GM18505 (cell line): ENCODE results near the gene GNG4.
"Not testable (repeated sequence)": the region's sequence is repeated elsewhere in the genome, so short reads cannot be mapped to it uniquely, and the experiment has no call there.

Experiments used
- ATAC-seq: cut with Tn5 transposase; IDR thresholded peaks from one replicate; pipeline ENCODE4 v1.9.1; 2021; ENCODE audit not compliant: unreplicated experiment
- POLR2A ChIP-seq: IDR thresholded peaks from 4 replicates; pipeline ENCODE4 v1.6.1; 2011; ENCODE audit warnings: borderline replicate concordance; ENCODE audit not compliant: insufficient read depth, insufficient read length; ENCODE audit errors: extremely low read depth

Gene GNG4

DNA sequence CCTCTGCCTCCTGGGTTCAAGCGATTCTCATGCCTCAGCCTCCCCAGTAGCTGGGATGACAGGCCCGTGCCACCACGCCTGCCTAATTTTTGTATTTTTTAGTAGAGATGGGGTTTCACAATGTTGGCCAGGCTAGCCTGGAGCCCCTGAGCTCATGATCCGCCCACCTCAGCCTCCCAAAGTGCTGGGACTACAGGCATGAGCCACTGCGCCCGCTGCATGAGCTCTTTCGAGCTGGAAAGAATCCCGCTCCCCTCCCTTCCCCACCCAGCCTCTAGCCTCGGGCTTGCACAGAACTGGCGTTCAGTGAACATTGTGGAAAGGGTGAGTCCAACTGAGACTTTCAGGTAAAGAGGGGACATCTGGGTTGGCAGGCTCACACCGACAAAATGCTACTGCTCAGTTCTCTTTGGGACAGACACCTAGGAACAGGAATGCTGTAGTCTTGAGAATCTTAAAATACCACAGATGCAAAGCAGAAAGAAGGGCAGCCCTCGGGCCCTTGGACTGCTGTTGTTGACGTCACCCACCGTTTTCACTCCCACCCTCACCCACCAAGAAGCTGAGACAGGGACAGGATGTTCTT lies 9.7 kb upstream of the GNG4 start:
- no peak for TF ChIP-seq POLR2A
- ATAC-seq: no peak

- TF ChIP-seq POLR2A: no peak
- ATAC-seq: no peak
Observed at GRCh38 chr1:235657747-235658526, 8.4 kb upstream of the GNG4 start.

GRCh38 chr1:235657269-235657668 lies 7.7 kb upstream of the GNG4 start:
- TF ChIP-seq POLR2A: no peak
- no peak for ATAC-seq

GRCh38 chr1:235652364-235652763 lies 2.8 kb upstream of the GNG4 start:
- no peak for TF ChIP-seq POLR2A
- ATAC-seq: no peak

DNA sequence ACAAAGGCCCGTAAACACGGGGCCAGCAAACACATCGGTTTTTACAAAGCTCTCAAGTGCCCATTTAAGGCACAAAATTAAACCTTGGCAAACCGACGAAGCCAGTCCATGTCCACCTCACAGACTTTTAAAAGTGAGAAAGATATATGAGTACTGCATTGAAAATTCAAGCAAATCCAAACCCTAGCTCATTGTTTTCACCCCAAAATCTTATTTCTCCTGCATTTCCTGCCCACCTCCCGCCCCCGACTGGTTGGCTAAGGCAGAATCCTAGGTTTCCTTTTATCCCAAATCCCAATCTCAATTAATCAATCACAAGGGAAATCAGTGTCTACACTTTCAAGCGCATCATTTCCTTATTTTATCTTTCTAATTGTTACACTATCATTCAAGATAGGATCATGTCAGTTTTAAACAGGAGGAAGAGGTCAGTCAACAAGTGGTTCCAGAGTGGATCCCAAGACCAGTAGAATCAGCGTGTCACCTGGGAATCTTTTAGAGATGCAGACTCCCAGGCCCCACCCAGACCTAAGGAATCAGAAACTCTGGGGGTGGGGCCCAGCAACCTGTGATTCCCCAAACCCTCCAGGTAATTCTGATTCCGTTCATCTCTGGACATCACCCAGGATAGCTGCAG lies 1.7 kb upstream of the GNG4 start:
- ATAC-seq: no peak

GRCh38 chr1:235650341-235651169 lies 971 bp upstream of the GNG4 start:
- TF ChIP-seq POLR2A: no peak
- no peak for ATAC-seq

More for the DNA sequence above, 1.7 kb upstream of the GNG4 start:
- TF ChIP-seq POLR2A: no peak

DNA sequence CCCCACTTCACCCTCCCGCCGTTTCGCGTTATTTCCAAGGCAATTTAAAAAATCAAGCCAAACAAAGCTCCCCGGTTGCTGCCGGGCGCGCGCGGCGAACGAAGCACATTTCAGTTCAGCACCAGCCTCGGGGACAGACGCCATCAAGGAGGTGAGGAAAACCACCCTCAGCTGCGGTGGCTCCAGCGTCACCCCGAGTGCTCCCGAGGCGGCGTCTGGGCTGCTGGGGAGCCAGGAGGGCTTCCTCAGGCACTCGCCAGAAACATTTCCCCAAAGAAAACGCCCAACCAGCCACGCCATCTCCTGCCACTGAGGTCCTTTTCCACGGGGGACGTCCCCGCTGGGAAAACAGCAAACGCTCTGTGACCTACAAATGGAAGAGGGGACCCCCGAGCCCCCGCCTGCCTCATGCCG lies 623 bp downstream of the GNG4 start:
- no peak for TF ChIP-seq POLR2A
- ATAC-seq: peak; percentile 50

- no peak for ATAC-seq
- TF ChIP-seq POLR2A: no peak
Observed at GRCh38 chr1:235648407-235648907, 1.1 kb downstream of the GNG4 start.

GRCh38 chr1:235647537-235647936 lies 2.0 kb downstream of the GNG4 start:
- ATAC-seq: not testable (repeated sequence)

- no peak for ATAC-seq
- TF ChIP-seq POLR2A: no peak
Observed at GRCh38 chr1:235646463-235646862, 3.1 kb downstream of the GNG4 start.

- ATAC-seq: no peak
- no peak for TF ChIP-seq POLR2A
Observed at GRCh38 chr1:235644693-235645305, 4.8 kb downstream of the GNG4 start.

GRCh38 chr1:235643837-235644692 lies 5.5 kb downstream of the GNG4 start:
- ATAC-seq: no peak
- no peak for TF ChIP-seq POLR2A

GRCh38 chr1:235642943-235643371 lies 6.6 kb downstream of the GNG4 start:
- no peak for TF ChIP-seq POLR2A
- ATAC-seq: no peak
